ENCODE results near the gene RNF13. TPM values are rescaled to one million over a fixed set of nuclear protein-coding genes. Genes with fewer than 3 reads are reported as not detected.

RNF13 gene
- total and polyA plus RNA-seq, 2 of the 4 experiments (the other 2 are of a cell fraction): 12.8 to 29.8 TPM

GRCh38 chr3:149800693-149801092 is 12.3 kb upstream of the RNF13 start:
- CTCF ChIA-PET: no interaction called here
- H2BK120ac ChIP-seq (ENCODE audit: low read depth, low read length): no peak overlapping the region
- H3K18ac ChIP-seq (ENCODE audit: low read depth, low read length): no peak overlapping the region
- H3K79me1 ChIP-seq (ENCODE audit: low read depth in 1 of 2, low read length in 2 of 2): no peaks in the 10 kb centered on the region
- no peaks in the 10 kb centered on the region for H3K9me1 ChIP-seq (ENCODE audit: insufficient read depth, low read length)
- H2BK20ac ChIP-seq (ENCODE audit: low read depth, low read length): no peak overlapping the region
- no peak overlapping the region for H3K4me2 ChIP-seq (ENCODE audit: low read depth, low read length)
- no peak for ATAC-seq (ENCODE audit: low read depth)
- no peaks in the 10 kb centered on the region for H3K36me3 ChIP-seq (ENCODE audit: control insufficient read depth, insufficient read depth, low read length)
- H3K56ac ChIP-seq (ENCODE audit: extremely low read depth, insufficient read depth, low read length): no peak overlapping the region
- POLR2A ChIA-PET (ENCODE audit: unreplicated experiment): no interaction called here
- intact Hi-C loops (cut with micrococcal nuclease) (no loop called here), dilution Hi-C loops (cut with HindIII; ENCODE audit: low sequenced_read_pairs, unreplicated experiment) (no loop called here), in situ Hi-C loops (cut with MboI; ENCODE audit: low sequenced_read_pairs) (no loop called here)
- no peak overlapping the region for H3K27ac ChIP-seq (ENCODE audit: insufficient read depth, low read length)
- H3K9me3 ChIP-seq (ENCODE audit: control insufficient read depth, insufficient read depth, low read length): no peaks in the 10 kb centered on the region
- H4K20me1 ChIP-seq (ENCODE audit: insufficient read depth, low read length): no peaks in the 10 kb centered on the region
- no peaks in the 10 kb centered on the region for H3K27me3 ChIP-seq (ENCODE audit: control insufficient read depth, insufficient read depth, low read length)
- H3K14ac ChIP-seq (replicated peaks; ENCODE audit: low read depth, low read length): no peak overlapping the region
- no peak overlapping the region for H2AK9ac ChIP-seq (replicated peaks; ENCODE audit: low read depth, low read length, poor library complexity)
- no TSS peak for BruUV-seq (replicated peaks)
- TF ChIP-seq RCOR1 (IDR thresholded peaks at IDR 0.05; ENCODE audit: insufficient replicate concordance, low read length) (no peak), NFE2L2 (IDR thresholded peaks at IDR 0.05; ENCODE audit: low read depth, low read length) (no peak), CEBPB (IDR thresholded peaks at IDR 0.05; ENCODE audit: low read depth, low read length) (no peak), RAD21 (IDR thresholded peaks at IDR 0.05; ENCODE audit: low read length) (no peak), POLR2A (IDR thresholded peaks at IDR 0.05; ENCODE audit: low read depth, low read length) (no peak), CTCF (conservative IDR thresholded peaks at IDR 0.05; ENCODE audit: low read depth, low read length) (no peak), MAZ (IDR thresholded peaks at IDR 0.05; ENCODE audit: borderline replicate concordance, low read depth, low read length) (no peak)
- TF ChIP-seq, protein P1, sequence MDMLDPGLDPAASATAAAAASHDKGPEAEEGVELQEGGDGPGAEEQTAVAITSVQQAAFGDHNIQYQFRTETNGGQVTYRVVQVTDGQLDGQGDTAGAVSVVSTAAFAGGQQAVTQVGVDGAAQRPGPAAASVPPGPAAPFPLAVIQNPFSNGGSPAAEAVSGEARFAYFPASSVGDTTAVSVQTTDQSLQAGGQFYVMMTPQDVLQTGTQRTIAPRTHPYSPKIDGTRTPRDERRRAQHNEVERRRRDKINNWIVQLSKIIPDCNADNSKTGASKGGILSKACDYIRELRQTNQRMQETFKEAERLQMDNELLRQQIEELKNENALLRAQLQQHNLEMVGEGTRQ (IDR thresholded peaks at IDR 0.05; ENCODE audit: low read depth, low read length): no peak
- no peak overlapping the region for H3K4me3 ChIP-seq (ENCODE audit: insufficient read depth, low read depth, low read length)
- H3K9ac ChIP-seq (ENCODE audit: low read depth, low read length): no peak overlapping the region
- H3K23ac ChIP-seq (ENCODE audit: low read depth, low read length): no peak overlapping the region
- no peak overlapping the region for H2AFZ ChIP-seq (replicated peaks; ENCODE audit: low read length, poor library complexity)
- no peak overlapping the region for H2BK15ac ChIP-seq (ENCODE audit: low read depth, low read length)
- no peak overlapping the region for H4K8ac ChIP-seq (ENCODE audit: low read depth in 2 of 2, low read length in 2 of 2)
- DNase-seq: no peak
- H4K5ac ChIP-seq (ENCODE audit: low read depth, low read length): no peak overlapping the region
- no peak overlapping the region for H4K91ac ChIP-seq (ENCODE audit: insufficient read depth, low read depth, low read length)
- H3K4ac ChIP-seq (ENCODE audit: low read depth, low read length): no peak overlapping the region
- WGBS, 2 experiments (ENCODE audit: extremely low coverage in 2 of 2, insufficient read length in 1 of 2): no CpG with 5 or more reads among the region's 8 CpGs
- no peak overlapping the region for H2AK5ac ChIP-seq (ENCODE audit: low read depth, low read length)
- H3K4me1 ChIP-seq (ENCODE audit: control insufficient read depth, insufficient read depth, low read length): no peaks in the 10 kb centered on the region
- no peak overlapping the region for H2BK5ac ChIP-seq (ENCODE audit: low read depth, low read length, poor library complexity, severe bottlenecking)

All from IMR-90 (cell line).